Activated B cell treated with CpG ODN at 0.5 μM for 24 hours (primary cell): ENCODE measurements around the gene AVP. TPM values are rescaled to one million over a fixed set of nuclear protein-coding genes. Genes with fewer than 3 reads are reported as not detected.
A peak's percentile ranks its signal among the peaks of the same experiment; 100 is the strongest.
"Not testable (repeated sequence)": the region's sequence is repeated elsewhere in the genome, so short reads cannot be mapped to it uniquely, and the experiment has no call there.

Source experiments
- ATAC-seq: fragments of 200-7000 bp; cut with Tn5 transposase; one replicate; pipeline ENCODE4 v1.10.0; 2021; ENCODE audit warnings: low read depth, mild to moderate bottlenecking, moderate library complexity
- CTCF ChIA-PET: fragments of 350-600 bp; sonication (Branson Sonifier 250); formaldehyde crosslinking; loops from one replicate; lab custom pipeline; 2021; ENCODE audit warnings: antibody characterized with exemption; lab: Charles Lee
- POLR2A ChIA-PET: fragments of 350-600 bp; sonication (Branson Sonifier 250); formaldehyde crosslinking; loops from one replicate; lab custom pipeline; 2021; ENCODE audit warnings: antibody characterized with exemption; lab: Charles Lee
- DNase-seq: peaks from one replicate; pipeline ENCODE4 v3.0.0; 2022
- H3K27ac Mint-ChIP-seq: one replicate; pipeline ENCODE4 v1.8.0; 2020; ENCODE audit warnings: mixed read lengths
- H3K27me3 Mint-ChIP-seq: one replicate; pipeline ENCODE4 v1.8.0; 2021; ENCODE audit warnings: mixed read lengths
- H3K36me3 Mint-ChIP-seq: one replicate; pipeline ENCODE4 v1.8.0; 2021; ENCODE audit warnings: low read depth, mixed read lengths
- H3K4me1 Mint-ChIP-seq: one replicate; pipeline ENCODE4 v1.8.0; 2021; ENCODE audit warnings: mixed read lengths
- H3K4me3 Mint-ChIP-seq: one replicate; pipeline ENCODE4 v1.8.0; 2020; ENCODE audit warnings: mild to moderate bottlenecking, mixed read lengths
- H3K9me3 Mint-ChIP-seq: one replicate; pipeline ENCODE4 v1.8.0; 2020; ENCODE audit warnings: mixed read lengths
- CTCF ChIP-seq: fragments of 200-600 bp; IDR thresholded peaks from one replicate; pipeline ENCODE4 v1.8.0; 2022; ENCODE audit warnings: antibody characterized with exemption, mild to moderate bottlenecking
- intact Hi-C: fragments of 100-400 bp; cut with micrococcal nuclease; formaldehyde crosslinking; loops from one replicate; pipeline ENCODE4 v1.15.1; 2024
- total RNA-seq: library from RNA; stranded (reverse); gene quantifications from 2 replicates; pipeline ENCODE4 v1.2.3, GENCODE V29; 2022

Gene AVP
- total RNA-seq, 1 donor from 2014 or later, result not detected

- ChIA-PET CTCF (no interaction called here), POLR2A (no interaction called here)
- Mint-ChIP-seq H3K4me3 (no peak overlapping the region), H3K27ac (peak overlapping the region; percentile 6), H3K9me3 (peaks cover 2% of the 10 kb centered on the region), H3K4me1 (no peaks in the 10 kb centered on the region), H3K36me3 (peaks cover 22% of the 10 kb centered on the region), H3K27me3 (no peaks in the 10 kb centered on the region)
- no peak for ATAC-seq
- no peak for DNase-seq
- TF ChIP-seq CTCF, result no peak
- intact Hi-C loops, result no loop called here
Observed at GRCh38 chr20:3128275-3128984, 43.9 kb upstream of the AVP start.

- TF ChIP-seq CTCF, result no peak
- Mint-ChIP-seq H3K4me3 (no peak overlapping the region), H3K27ac (no peak overlapping the region), H3K36me3 (peaks cover 40% of the 10 kb centered on the region), H3K27me3 (no peaks in the 10 kb centered on the region), H3K4me1 (no peaks in the 10 kb centered on the region), H3K9me3 (peaks cover 7% of the 10 kb centered on the region)
- CTCF ChIA-PET, result no interaction called here
- no peak for DNase-seq
- ATAC-seq, result no peak
- intact Hi-C loops, result no loop called here
- POLR2A ChIA-PET, result interaction anchor here (0.9 kb wide), 1 partner anchor 32 kb away, joined by 3 read pairs; no protein-coding TSS in a partner anchor
Observed at GRCh38 chr20:3126527-3126859, 42.0 kb upstream of the AVP start.

GRCh38 chr20:3125776-3126526 is 41.4 kb upstream of the AVP start:
- H3K9me3 Mint-ChIP-seq, H3K4me1 Mint-ChIP-seq, H3K27me3 Mint-ChIP-seq, H3K4me3 Mint-ChIP-seq, ATAC-seq, H3K27ac Mint-ChIP-seq, CTCF ChIA-PET, DNase-seq, POLR2A ChIA-PET, intact Hi-C loops: not testable (repeated sequence)
- peaks cover 46% of the 10 kb centered on the region for H3K36me3 Mint-ChIP-seq

GRCh38 chr20:3124773-3125560 is 40.4 kb upstream of the AVP start:
- DNase-seq, intact Hi-C loops, H3K4me1 Mint-ChIP-seq, H3K9me3 Mint-ChIP-seq, H3K4me3 Mint-ChIP-seq, ATAC-seq, H3K27me3 Mint-ChIP-seq, CTCF ChIA-PET, POLR2A ChIA-PET, H3K27ac Mint-ChIP-seq: not testable (repeated sequence)
- H3K36me3 Mint-ChIP-seq, result peaks cover 49% of the 10 kb centered on the region

GRCh38 chr20:3124163-3124562 is 39.6 kb upstream of the AVP start:
- ATAC-seq, H3K27me3 Mint-ChIP-seq, CTCF ChIA-PET, DNase-seq, H3K4me1 Mint-ChIP-seq, intact Hi-C loops, H3K27ac Mint-ChIP-seq, H3K9me3 Mint-ChIP-seq, POLR2A ChIA-PET, H3K4me3 Mint-ChIP-seq: not testable (repeated sequence)
- H3K36me3 Mint-ChIP-seq, result peaks cover 55% of the 10 kb centered on the region

- peak overlapping the region; percentile 66 for H3K27ac Mint-ChIP-seq
- intact Hi-C loops, result no loop called here
- H3K36me3 Mint-ChIP-seq, result peaks cover 55% of the 10 kb centered on the region
- ChIA-PET POLR2A (no interaction called here), CTCF (no interaction called here)
- no peak for DNase-seq
- no peak overlapping the region for H3K4me3 Mint-ChIP-seq
- peaks cover 4% of the 10 kb centered on the region for H3K4me1 Mint-ChIP-seq
- H3K9me3 Mint-ChIP-seq, result peaks cover 7% of the 10 kb centered on the region
- no peak for ATAC-seq
- TF ChIP-seq CTCF, result no peak
- no peaks in the 10 kb centered on the region for H3K27me3 Mint-ChIP-seq
Observed at GRCh38 chr20:3123542-3123941, 39.0 kb upstream of the AVP start.
